Naive B cell (primary cell): ENCODE data around the gene GALNT17. TPM values are rescaled to one million over a fixed set of nuclear protein-coding genes. Genes with fewer than 3 reads are reported as not detected.

Source experiments
- ATAC-seq, 2 donors: fragments of 150-1000 bp; cut with Tn5 transposase; 2 replicates each; pipeline ENCODE4 v1.10.0; 2021; ENCODE audit warnings: low read depth in 2 of 2, mild to moderate bottlenecking in 2 of 2, moderate library complexity in 2 of 2
- DNase-seq: peaks from one replicate; pipeline ENCODE4 v3.0.0; 2022
- H3K27ac Mint-ChIP-seq, 6 donors: one replicate each; pipeline ENCODE4 v1.8.0; 2020 to 2022; ENCODE audit warnings: mild to moderate bottlenecking in 6 of 6, mixed read lengths in 6 of 6, moderate library complexity in 5 of 6, inconsistent platforms in 2 of 6
- H3K27me3 Mint-ChIP-seq, 3 donors: one replicate each; pipeline ENCODE4 v1.8.0; 2021 to 2022; ENCODE audit warnings: mixed read lengths in 3 of 3, mild to moderate bottlenecking in 1 of 3
- H3K36me3 Mint-ChIP-seq, 2 donors: one replicate each; pipeline ENCODE4 v1.8.0; 2020 to 2022; ENCODE audit warnings: mixed read lengths in 2 of 2, inconsistent platforms in 1 of 2, mild to moderate bottlenecking in 1 of 2
- H3K4me1 Mint-ChIP-seq, 3 donors: one replicate each; pipeline ENCODE4 v1.8.0; 2020 to 2022; ENCODE audit warnings: mixed read lengths in 3 of 3, inconsistent platforms in 1 of 3, mild to moderate bottlenecking in 1 of 3, moderate library complexity in 1 of 3
- H3K4me3 Mint-ChIP-seq, 8 donors: one replicate each; pipeline ENCODE4 v1.8.0; 2020 to 2022; ENCODE audit warnings: mild to moderate bottlenecking in 8 of 8, mixed read lengths in 8 of 8, moderate library complexity in 8 of 8, inconsistent platforms in 2 of 8
- H3K9me3 Mint-ChIP-seq, 7 donors: one replicate each; pipeline ENCODE4 v1.8.0; 2020 to 2022; ENCODE audit warnings: mixed read lengths in 7 of 7, mild to moderate bottlenecking in 5 of 7, inconsistent platforms in 2 of 7, moderate library complexity in 1 of 7
- polyA plus RNA-seq, 6 donors: library from polyadenylated mRNA; unstranded; fragments of 300-500 nt; fragmentation: Illumina TruSeq; gene quantifications; one replicate each; pipeline ENCODE4 v1.2.3, GENCODE V29; 2021; ENCODE audit warnings: low read depth in 6 of 6

GALNT17 gene
- polyA plus RNA-seq, 6 donors from 2014 or later, result not detected

DNA sequence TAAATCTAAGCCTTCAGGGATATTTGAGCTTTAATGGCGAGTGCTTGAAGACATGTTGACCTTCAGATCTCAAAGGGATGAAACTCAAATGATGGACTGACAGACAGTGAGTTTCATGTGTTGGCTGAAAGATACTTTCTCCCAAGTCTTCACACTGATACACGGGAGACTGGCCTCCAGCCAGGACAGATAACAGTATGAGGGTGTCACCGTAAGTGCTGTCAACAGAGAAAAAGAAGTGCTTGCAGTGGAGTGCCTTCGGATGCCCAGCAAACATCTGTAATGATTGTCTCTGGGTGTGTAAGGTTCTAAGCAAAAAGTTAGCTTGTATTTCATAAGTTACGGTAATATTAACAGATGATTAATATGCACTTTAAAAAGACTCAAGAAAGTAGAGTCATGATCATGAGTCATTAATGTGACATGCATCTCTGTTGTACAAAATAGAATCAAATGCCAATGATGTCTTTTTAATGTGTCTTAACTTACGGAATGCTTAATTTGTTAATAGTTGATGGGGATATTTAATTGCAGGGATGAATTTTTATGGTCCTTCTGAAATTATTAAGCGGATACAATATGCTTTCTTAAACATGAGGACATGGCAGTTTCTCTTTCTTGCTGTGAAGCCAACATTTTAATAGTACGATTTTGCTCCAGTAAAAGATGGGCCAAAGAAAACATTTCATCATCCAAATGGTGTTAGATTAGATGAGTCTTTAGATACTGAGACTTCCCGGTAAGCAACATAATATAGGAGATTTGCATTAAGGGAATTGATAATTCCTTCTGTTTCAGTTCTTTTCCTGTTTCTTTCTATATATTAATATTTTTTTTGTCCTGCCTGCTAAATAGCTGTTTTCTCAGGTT lies 292.5 kb downstream of the GALNT17 start:
- Mint-ChIP-seq H3K36me3 (no peaks in the 10 kb centered on the region), H3K27ac (no peak overlapping the region), H3K27me3 (no peaks in the 10 kb centered on the region), H3K4me1 (no peaks in the 10 kb centered on the region), H3K9me3 (peaks cover 0 to 28% (median 10%) of the 10 kb centered on the region in 7 donors), H3K4me3 (no peak overlapping the region)
- DNase-seq (no peak), ATAC-seq (no peak)

DNA sequence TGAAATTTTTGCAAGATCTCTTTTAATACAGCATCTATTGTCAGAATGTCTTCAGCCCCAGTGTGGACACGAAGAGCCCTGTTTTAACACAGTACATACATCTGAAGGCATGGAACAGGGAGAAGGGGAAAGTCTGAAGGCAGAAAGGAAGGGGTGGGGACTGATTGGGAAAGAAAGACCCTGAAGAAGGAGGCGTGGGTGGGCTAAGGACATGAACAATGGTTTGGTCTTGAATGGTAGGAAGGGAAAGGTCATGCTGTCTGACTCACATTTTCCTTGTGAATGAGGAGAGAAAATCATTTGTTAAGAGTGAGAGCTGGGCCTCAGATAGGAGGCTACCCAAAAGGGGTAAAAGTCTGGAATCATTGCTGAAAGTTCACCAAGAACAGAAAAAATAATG lies 297.1 kb downstream of the GALNT17 start:
- Mint-ChIP-seq H3K36me3 (no peaks in the 10 kb centered on the region), H3K9me3 (peaks cover 3 to 18% (median 10%) of the 10 kb centered on the region in 7 donors), H3K27ac (no peak overlapping the region), H3K4me1 (no peaks in the 10 kb centered on the region), H3K4me3 (no peak overlapping the region), H3K27me3 (no peaks in the 10 kb centered on the region)
- no peak for ATAC-seq
- no peak for DNase-seq

DNA sequence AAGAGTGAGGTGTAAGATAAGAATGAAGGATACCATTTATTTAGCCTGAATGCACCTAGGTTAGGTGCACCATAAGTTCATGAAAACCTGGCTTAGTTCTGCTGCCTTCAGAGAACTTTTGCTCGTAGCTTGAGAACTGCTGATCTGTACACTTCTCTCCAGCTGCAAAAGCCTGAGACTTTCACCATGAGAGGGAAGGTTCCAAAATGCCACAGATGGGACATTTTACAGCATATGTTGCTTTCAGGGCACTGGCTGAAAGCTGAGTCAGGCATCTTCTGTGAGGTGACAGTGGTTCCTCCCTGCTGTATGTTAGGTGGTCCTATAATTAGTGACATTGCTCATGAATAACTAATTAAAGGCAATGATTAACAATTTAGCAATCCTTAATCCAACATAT lies 298.3 kb downstream of the GALNT17 start:
- no peaks in the 10 kb centered on the region for H3K27me3 Mint-ChIP-seq
- no peaks in the 10 kb centered on the region for H3K4me1 Mint-ChIP-seq
- H3K27ac Mint-ChIP-seq, result no peak overlapping the region
- DNase-seq, result no peak
- H3K36me3 Mint-ChIP-seq, result no peaks in the 10 kb centered on the region
- peaks cover 3 to 18% (median 10%) of the 10 kb centered on the region in 7 donors for H3K9me3 Mint-ChIP-seq
- no peak overlapping the region for H3K4me3 Mint-ChIP-seq
- no peak for ATAC-seq

DNA sequence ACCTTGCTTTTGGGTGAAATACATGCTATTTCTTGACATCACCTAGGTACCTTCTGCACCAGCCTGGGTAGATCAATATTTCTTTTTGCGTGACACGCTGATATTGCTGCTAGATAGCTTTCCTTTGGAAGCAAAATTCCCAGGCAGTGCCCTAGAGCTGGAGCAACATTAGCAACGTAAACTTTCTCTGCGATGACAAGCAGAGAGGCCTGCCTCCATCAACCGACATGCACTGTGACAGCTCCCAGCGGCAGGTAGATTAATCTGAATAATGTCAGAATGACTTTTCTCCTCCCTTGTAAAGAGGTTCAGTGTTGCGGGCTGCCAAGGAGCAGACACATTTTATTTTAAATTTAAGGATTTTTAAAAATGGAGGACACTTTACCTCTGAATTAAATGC lies 307.4 kb downstream of the GALNT17 start:
- Mint-ChIP-seq H3K36me3 (no peaks in the 10 kb centered on the region), H3K9me3 (peaks cover 4 to 38% (median 8%) of the 10 kb centered on the region in 7 donors), H3K4me1 (peaks cover 0 to 8% (median 2%) of the 10 kb centered on the region in 3 donors), H3K27me3 (no peaks in the 10 kb centered on the region), H3K27ac (no peak overlapping the region), H3K4me3 (no peak overlapping the region)
- no peak for ATAC-seq
- no peak for DNase-seq

DNA sequence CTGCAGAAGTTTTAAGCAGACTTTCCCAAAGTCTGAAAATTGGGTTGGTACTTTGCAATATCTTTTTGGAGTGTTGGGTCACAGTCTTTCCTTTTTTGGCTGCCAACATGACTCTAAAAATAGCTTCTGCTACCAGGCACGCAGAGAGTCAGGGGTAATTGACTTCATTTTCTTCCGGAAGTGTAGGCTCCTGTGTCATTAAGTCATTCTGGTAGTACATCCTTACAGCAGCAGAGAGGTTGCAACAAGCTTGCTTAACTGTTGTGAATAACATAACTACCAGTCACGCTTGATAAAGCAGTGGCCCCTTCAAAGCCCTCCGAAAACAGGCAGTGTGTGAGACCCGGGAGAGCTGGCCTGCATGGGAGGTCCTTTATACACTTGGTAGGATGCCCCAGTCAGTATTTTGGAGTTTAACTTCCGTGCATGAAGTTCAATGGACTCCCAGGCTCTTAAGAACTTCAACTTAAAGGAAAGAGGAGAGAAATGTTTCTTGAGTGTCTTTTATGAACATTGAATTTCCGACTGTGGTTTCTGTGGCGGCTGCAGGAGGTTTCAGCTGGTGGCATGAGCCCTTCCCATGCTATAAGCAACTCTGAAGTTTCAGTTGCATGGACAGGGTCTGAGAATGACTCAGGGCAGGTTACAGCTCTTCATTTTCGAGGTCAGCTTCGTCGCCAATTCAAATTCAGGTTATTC lies 310.7 kb downstream of the GALNT17 start:
- DNase-seq (no peak), ATAC-seq (no peak)
- H3K36me3 Mint-ChIP-seq, result no peaks in the 10 kb centered on the region
- no peak overlapping the region for H3K4me3 Mint-ChIP-seq
- peaks cover 1 to 22% (median 8%) of the 10 kb centered on the region in 7 donors for H3K9me3 Mint-ChIP-seq
- H3K4me1 Mint-ChIP-seq, result peaks cover 0 to 8% (median 2%) of the 10 kb centered on the region in 3 donors
- H3K27me3 Mint-ChIP-seq, result no peaks in the 10 kb centered on the region
- H3K27ac Mint-ChIP-seq, result no peak overlapping the region

DNA sequence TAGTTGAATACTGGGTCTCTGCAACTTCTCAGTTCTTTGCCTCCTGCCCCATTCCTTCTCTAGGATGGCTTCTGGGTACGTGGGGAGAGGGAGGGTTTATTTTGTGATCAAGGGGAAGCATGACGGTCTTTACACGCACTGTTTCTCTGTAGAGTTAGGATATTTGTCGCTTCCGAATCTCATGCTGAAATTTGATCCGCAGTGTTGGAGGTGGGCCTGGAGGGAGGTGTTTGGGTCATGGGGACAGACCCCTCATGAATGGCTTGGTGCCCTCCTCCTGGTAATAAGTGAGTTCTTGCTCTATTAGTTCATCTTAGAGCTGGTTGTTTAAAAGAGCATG lies 311.2 kb downstream of the GALNT17 start:
- Mint-ChIP-seq H3K4me3 (no peak overlapping the region), H3K9me3 (peaks cover 2 to 22% (median 9%) of the 10 kb centered on the region in 7 donors), H3K4me1 (peaks cover 0 to 8% (median 2%) of the 10 kb centered on the region in 3 donors), H3K27me3 (no peaks in the 10 kb centered on the region), H3K27ac (peak overlapping the region in 1 of 6 donors; percentile 10), H3K36me3 (no peaks in the 10 kb centered on the region)
- ATAC-seq, result no peak
- no peak for DNase-seq

DNA sequence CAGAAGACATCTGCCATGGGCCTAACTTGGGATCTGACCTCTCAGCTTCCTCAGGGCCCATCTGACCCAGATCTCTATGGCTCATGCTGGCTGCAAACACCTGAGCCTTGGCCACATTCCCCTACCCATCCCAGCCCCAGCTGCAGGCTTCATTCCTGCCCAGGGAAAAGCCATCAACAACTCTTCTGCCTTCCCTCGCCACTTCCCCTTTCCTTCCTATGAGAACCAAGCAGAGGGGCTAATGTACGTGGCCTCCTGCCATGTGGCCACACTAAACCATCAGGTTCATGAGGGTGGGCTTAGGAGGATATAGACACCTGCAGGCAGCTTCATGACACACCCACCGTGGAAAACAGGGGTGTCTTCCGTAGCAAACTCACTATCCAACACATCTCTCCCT lies 312.2 kb downstream of the GALNT17 start:
- Mint-ChIP-seq H3K9me3 (peaks cover 2 to 23% (median 10%) of the 10 kb centered on the region in 7 donors), H3K27me3 (no peaks in the 10 kb centered on the region), H3K36me3 (no peaks in the 10 kb centered on the region), H3K27ac (no peak overlapping the region), H3K4me3 (peak overlapping the region in 1 of 8 donors; percentile 41), H3K4me1 (peaks cover 0 to 8% (median 2%) of the 10 kb centered on the region in 3 donors)
- ATAC-seq (no peak), DNase-seq (no peak)

DNA sequence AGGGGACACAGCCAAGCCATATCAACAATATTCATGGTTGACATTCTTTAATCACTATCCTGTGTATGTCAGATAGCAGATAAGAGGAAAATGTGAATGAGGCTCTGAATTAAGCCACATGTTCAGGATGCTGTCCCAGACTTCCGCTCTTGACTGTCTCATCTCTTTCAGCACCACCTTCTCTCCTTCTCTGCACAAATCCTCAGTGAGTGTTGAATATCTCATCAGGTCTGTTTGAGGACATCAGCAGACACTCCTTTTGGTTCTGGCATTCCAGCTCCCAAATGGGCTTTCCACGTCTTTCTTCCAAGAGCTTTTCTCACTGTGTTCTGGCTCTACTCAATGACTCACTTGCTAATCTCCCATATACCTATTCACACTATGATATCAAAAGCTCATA lies 321.7 kb downstream of the GALNT17 start:
- H3K27me3 Mint-ChIP-seq, result no peaks in the 10 kb centered on the region
- H3K4me1 Mint-ChIP-seq, result no peaks in the 10 kb centered on the region
- no peak for DNase-seq
- H3K27ac Mint-ChIP-seq, result no peak overlapping the region
- H3K4me3 Mint-ChIP-seq, result no peak overlapping the region
- H3K9me3 Mint-ChIP-seq, result peaks cover 0 to 9% (median 3%) of the 10 kb centered on the region in 7 donors
- H3K36me3 Mint-ChIP-seq, result no peaks in the 10 kb centered on the region
- ATAC-seq, result no peak

DNA sequence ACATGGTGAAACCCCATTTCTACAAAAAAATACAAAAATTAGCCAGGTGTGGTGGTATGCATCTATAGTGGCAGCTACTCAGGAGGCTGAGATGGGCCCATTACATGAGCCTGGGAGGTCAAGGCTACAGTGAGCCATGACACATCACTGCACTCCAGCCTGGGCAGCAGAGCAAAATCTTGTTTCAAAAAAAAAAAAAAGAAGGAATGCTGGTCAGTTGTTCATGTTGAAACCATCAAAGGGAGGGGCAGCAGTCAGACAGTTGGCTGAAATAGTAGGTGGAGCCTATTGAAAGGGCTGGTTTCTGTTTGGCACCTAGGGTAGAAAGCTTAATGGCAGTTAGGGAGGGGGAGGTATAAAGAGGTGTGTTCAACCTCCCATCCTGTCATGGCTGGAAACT lies 323.0 kb downstream of the GALNT17 start:
- Mint-ChIP-seq H3K4me1 (no peaks in the 10 kb centered on the region), H3K4me3 (no peak overlapping the region), H3K36me3 (no peaks in the 10 kb centered on the region), H3K9me3 (peaks cover 1 to 10% (median 6%) of the 10 kb centered on the region in 7 donors), H3K27me3 (no peaks in the 10 kb centered on the region), H3K27ac (no peak overlapping the region)
- no peak for ATAC-seq
- DNase-seq, result no peak

DNA sequence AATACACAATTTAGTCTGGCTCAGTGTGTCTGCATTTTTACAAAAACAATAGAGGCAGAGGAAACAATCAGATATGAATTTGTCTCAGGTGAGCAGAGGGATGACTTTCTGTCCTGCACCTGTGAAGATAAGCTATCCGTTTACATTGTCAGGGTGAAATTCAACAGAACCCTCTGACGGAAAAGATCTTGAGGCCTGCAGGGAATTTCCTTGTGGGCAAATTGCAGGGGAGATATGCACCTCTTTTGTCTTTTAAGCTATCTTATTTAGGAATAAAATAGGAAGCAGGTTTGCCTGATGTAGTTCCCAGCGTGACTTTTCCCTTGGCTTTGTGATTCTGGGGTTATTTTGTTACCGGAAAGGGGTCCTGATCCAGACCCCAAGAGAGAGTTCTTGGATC lies 325.1 kb downstream of the GALNT17 start:
- Mint-ChIP-seq H3K9me3 (peaks cover 5 to 12% (median 8%) of the 10 kb centered on the region in 7 donors), H3K4me3 (no peak overlapping the region), H3K27me3 (no peaks in the 10 kb centered on the region), H3K36me3 (no peaks in the 10 kb centered on the region), H3K4me1 (no peaks in the 10 kb centered on the region), H3K27ac (no peak overlapping the region)
- no peak for ATAC-seq
- no peak for DNase-seq

DNA sequence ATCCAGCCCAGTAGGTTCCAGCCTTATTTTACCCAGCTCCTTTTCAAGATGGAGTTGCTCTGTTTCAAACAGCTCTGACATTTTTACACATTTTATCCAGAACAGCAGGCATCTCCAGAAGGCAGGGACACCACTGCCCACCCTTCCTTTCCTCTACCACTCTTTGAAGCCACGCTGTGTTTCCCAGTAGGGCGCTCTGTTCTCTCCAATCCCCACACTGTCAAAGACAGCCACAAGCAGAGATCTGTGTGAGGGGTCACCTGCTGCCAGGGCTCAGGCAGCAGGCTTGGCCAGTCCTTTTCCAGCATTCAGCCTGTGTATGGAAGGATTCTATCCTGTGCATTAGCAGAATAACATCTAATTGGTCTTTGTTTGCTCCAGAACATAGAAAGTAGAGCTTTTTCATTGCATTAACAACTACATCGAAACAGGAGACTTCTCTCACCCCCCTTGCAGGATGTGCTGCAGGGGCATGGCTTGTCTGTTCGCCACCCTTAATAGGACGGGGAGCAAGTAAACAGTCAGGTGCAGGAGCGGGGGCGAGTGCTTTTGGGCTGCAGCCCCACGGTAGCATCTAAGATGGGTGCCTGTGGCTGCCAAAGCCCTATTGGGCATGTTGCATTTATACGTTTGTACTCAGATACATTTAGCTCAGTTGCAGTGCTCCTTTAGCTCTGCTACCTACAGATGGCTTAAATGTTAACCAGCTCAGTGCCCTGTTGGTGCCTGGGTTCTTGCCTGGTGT lies 326.1 kb downstream of the GALNT17 start:
- no peaks in the 10 kb centered on the region for H3K4me1 Mint-ChIP-seq
- no peak for DNase-seq
- no peak overlapping the region for H3K4me3 Mint-ChIP-seq
- no peaks in the 10 kb centered on the region for H3K36me3 Mint-ChIP-seq
- ATAC-seq, result no peak
- H3K27me3 Mint-ChIP-seq, result no peaks in the 10 kb centered on the region
- H3K9me3 Mint-ChIP-seq, result peaks cover 5 to 18% (median 10%) of the 10 kb centered on the region in 7 donors
- H3K27ac Mint-ChIP-seq, result no peak overlapping the region

DNA sequence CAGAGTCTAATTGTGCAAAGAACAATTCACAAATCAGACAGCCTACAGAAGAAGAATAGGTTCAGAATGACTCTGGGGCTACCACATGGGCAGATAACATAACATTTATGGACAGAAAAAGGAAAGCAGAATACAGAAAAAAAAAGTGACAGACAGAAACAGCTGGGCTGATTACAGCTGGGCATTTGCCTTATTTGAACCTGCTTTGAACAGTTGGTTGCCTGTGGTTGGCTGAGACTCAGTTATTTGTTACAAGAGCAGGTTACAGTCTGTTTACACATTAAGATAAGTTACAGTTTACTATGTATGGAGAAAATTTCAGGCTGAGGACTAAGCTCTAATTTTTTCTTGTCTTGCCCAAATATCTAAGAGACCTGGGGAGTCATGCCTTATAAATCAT lies 327.2 kb downstream of the GALNT17 start:
- peaks cover 6 to 21% (median 10%) of the 10 kb centered on the region in 7 donors for H3K9me3 Mint-ChIP-seq
- H3K4me1 Mint-ChIP-seq, result no peaks in the 10 kb centered on the region
- no peak overlapping the region for H3K27ac Mint-ChIP-seq
- DNase-seq (no peak), ATAC-seq (no peak)
- no peaks in the 10 kb centered on the region for H3K27me3 Mint-ChIP-seq
- no peak overlapping the region for H3K4me3 Mint-ChIP-seq
- H3K36me3 Mint-ChIP-seq, result no peaks in the 10 kb centered on the region

DNA sequence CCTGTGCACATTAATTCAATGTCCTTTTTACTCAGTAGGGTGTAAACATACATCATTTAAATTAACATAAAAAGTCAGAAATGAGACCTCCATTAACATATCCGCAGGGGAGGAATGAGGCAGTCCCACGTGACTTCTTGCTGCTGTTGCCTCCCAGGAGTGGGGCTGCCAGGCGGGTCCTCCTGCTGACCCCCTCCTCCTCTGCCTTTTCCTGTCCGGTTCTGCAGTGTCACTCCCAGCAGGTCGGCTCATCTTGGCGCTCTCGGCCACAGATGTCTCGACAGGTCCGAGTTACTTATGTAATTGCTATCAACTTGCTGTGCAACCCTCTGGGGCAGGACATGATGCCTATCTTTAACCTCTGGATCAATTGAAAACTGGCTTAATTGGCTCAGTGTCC lies 329.6 kb downstream of the GALNT17 start:
- ATAC-seq (no peak), DNase-seq (no peak)
- H3K4me1 Mint-ChIP-seq, result no peaks in the 10 kb centered on the region
- no peaks in the 10 kb centered on the region for H3K36me3 Mint-ChIP-seq
- peaks cover 5 to 21% (median 6%) of the 10 kb centered on the region in 7 donors for H3K9me3 Mint-ChIP-seq
- no peak overlapping the region for H3K27ac Mint-ChIP-seq
- H3K27me3 Mint-ChIP-seq, result no peaks in the 10 kb centered on the region
- H3K4me3 Mint-ChIP-seq, result no peak overlapping the region
